Measurements from ENCODE around the gene UAP1.

- TF ChIP-seq, protein P1, sequence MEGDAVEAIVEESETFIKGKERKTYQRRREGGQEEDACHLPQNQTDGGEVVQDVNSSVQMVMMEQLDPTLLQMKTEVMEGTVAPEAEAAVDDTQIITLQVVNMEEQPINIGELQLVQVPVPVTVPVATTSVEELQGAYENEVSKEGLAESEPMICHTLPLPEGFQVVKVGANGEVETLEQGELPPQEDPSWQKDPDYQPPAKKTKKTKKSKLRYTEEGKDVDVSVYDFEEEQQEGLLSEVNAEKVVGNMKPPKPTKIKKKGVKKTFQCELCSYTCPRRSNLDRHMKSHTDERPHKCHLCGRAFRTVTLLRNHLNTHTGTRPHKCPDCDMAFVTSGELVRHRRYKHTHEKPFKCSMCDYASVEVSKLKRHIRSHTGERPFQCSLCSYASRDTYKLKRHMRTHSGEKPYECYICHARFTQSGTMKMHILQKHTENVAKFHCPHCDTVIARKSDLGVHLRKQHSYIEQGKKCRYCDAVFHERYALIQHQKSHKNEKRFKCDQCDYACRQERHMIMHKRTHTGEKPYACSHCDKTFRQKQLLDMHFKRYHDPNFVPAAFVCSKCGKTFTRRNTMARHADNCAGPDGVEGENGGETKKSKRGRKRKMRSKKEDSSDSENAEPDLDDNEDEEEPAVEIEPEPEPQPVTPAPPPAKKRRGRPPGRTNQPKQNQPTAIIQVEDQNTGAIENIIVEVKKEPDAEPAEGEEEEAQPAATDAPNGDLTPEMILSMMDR (IDR thresholded peaks at IDR 0.05): no peak
- no peak for TF ChIP-seq POLR2A (IDR thresholded peaks at IDR 0.05)
Measured at GRCh38 chr1:162587347-162587746, 25.8 kb downstream of the UAP1 start.

Data from right lobe of liver (tissue), 4 donors.